GM10248 (cell line): ENCODE measurements around the gene SPATA16.

Experiments
- CTCF ChIA-PET: fragments of 300-600 bp; sonication (Branson Sonifier 250); formaldehyde crosslinking; extraction: SDS; loops from one replicate; lab custom pipeline; 2021; ENCODE audit warnings: antibody characterized with exemption; lab: Yijun Ruan, JAX
- POLR2A ChIA-PET: fragments of 350-650 bp; sonication (Branson Sonifier 250); formaldehyde crosslinking; extraction: SDS; loops from one replicate; lab custom pipeline; 2020; ENCODE audit warnings: antibody characterized with exemption; lab: Yijun Ruan, JAX
- DNase-seq: peaks from one replicate; pipeline ENCODE4 v3.0.0; 2012; ENCODE audit errors: extremely low spot score
- TF ChIP-seq, protein P1 (sequence below): IDR thresholded peaks from 2 replicates; pipeline ENCODE4 v1.5.1; 2012; ENCODE audit warnings: mild to moderate bottlenecking, low read depth; ENCODE audit errors: extremely low read depth, missing control alignments, control extremely low read depth

The SPATA16 gene

DNA sequence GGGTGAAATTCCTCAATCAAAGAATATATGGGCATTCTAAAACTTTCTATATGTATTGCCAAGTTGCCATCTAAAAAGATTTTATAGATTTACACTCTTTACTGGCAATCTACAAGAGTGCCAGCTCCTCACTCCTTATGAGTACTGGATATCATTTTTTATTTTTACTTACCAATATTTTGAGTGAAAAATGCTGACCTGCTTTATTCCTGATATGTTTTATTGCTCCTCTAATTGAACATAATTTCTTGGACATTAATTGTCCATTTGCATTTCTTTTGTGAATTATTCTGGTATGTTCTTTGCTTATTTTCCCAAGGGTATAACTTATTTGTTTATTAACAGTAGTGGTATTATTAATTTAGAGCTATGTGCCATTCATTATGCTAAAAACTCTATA lies 293.7 kb downstream of the SPATA16 start:
- ChIA-PET CTCF (interaction anchor here (1.0 kb wide), 1 partner anchor 20 kb away, joined by 3 read pairs; no protein-coding TSS in a partner anchor), POLR2A (no interaction called here)
- TF ChIP-seq, protein P1, sequence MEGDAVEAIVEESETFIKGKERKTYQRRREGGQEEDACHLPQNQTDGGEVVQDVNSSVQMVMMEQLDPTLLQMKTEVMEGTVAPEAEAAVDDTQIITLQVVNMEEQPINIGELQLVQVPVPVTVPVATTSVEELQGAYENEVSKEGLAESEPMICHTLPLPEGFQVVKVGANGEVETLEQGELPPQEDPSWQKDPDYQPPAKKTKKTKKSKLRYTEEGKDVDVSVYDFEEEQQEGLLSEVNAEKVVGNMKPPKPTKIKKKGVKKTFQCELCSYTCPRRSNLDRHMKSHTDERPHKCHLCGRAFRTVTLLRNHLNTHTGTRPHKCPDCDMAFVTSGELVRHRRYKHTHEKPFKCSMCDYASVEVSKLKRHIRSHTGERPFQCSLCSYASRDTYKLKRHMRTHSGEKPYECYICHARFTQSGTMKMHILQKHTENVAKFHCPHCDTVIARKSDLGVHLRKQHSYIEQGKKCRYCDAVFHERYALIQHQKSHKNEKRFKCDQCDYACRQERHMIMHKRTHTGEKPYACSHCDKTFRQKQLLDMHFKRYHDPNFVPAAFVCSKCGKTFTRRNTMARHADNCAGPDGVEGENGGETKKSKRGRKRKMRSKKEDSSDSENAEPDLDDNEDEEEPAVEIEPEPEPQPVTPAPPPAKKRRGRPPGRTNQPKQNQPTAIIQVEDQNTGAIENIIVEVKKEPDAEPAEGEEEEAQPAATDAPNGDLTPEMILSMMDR: no peak
- DNase-seq: no peak

DNA sequence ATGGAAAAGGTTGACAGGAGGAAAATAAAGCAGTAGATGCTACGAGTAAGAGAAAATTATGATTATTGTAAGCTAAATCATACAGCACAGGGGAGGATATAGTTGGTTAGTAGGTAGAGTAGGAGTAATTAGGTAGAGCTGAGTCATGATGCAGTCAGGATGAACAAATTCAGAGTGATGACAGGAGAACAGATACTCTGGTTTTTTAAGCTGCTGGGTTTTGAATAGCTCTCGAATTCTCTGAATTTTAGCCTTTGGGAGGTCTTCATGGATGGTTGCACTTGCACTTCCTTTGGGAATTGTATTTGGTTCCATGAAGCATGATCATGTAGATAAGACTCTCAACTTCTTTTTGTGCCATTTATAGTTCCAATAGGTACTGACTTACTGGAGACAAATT lies 294.3 kb downstream of the SPATA16 start:
- ChIA-PET POLR2A (no interaction called here), CTCF (no interaction called here)
- TF ChIP-seq, protein P1: no peak
- DNase-seq: no peak

DNA sequence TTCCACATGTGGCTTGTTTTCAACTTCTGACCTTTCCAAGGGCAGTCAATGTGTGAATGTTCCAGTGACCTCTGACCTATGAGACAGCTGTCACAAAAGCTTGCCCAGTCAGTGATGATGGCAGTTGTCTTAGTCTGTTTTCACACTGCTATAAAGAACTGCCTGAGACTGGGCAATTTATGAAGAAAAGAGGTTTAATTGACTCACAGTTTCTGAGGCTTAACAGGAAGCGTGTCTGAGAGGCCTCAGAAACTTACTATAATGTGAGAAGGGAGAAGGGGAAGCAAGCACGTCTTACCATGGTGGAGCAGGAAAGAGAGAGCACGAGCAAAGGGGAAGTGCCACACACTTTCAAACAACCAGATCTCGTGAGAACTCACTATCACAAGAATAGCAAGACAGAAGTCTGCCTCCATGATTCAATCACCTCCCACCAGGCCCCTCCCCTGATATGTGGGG lies 294.9 kb downstream of the SPATA16 start:
- DNase-seq: no peak
- TF ChIP-seq, protein P1: no peak
- ChIA-PET POLR2A (no interaction called here), CTCF (no interaction called here)

DNA sequence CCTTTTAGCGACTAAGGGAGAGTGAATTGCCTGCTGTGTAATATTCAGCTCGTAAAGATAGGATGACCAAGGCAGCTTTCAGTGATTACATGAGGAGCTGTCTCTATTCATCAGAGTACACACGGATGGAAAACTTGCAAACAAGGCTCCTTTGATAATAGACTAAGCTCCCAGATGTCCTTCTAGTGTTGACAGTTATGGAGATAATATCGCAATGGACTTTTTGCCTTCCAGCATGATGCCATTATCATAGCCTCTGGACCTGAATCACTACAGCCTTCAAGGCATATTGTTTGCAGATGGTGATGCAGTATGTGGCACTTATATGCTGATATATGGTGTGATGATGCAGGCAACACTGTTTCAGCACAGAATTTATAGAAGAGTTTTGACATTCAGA lies 296.6 kb downstream of the SPATA16 start:
- ChIA-PET POLR2A (no interaction called here), CTCF (interaction anchor here (1.0 kb wide), 1 partner anchor 11 kb away, joined by 3 read pairs; no protein-coding TSS in a partner anchor)
- DNase-seq: no peak
- TF ChIP-seq, protein P1: no peak

DNA sequence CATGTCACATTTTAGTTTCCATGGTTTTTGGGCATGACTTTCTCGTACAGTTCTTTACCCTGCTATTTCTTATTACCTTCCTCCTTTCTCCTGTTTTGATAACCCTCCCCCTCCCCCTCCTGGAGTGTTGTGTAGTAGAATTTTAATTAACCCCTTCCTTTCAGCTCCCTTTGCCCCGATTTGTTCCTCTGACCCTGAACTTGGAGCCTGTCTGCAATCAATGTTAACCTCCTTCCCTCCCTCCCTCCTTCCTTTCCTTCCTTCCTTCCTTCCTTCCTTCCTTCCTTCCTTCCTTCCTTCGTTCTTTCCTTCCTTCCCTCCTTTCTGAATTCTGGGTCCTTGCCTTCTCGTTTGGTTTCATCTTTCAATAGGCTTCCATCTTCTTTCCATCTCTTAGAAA lies 300.1 kb downstream of the SPATA16 start:
- CTCF ChIA-PET: no interaction called here
- TF ChIP-seq, protein P1: no peak
- POLR2A ChIA-PET: no interaction called here
- DNase-seq: no peak

DNA sequence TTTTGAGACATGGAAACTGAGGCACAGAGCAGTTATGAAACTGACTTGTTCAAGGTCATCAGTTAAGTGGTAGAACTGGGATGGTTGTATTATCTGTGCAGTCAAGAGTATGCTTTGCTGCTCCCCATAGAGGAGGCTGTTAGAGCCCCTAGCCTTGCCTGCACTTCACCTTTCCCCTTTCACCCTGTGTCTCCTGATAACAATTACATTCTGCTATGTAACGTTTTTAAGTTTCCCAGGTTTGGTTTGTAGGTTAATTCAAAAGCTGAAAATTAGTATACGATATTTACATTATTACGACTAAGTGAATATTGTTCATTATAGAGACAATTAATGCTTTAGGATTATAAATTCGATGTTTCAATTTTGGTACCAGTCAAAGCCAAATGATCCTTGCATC lies 300.6 kb downstream of the SPATA16 start:
- POLR2A ChIA-PET: no interaction called here
- DNase-seq: no peak
- CTCF ChIA-PET: no interaction called here
- TF ChIP-seq, protein P1: no peak

DNA sequence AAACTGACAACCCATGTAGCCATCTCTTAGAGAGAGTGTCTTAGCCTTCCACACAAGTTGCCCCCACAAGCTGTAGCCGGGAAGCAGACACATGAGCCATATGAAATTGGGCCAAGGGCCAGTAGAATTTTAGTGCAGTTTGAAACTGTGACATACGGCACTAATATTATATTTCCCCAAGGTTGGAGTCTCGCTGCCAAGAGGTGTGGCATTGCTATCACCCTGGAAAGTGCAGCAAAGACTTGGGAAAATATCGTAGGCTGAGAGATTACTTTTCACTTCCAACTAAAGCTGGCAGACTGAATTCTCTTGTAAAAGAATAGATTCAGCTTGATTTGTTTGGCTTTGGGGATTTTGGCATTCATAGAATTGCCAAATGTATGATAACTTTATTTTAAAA lies 301.4 kb downstream of the SPATA16 start:
- DNase-seq: no peak
- TF ChIP-seq, protein P1: no peak
- POLR2A ChIA-PET: no interaction called here
- CTCF ChIA-PET: no interaction called here
